Fibroblast of upper back skin (primary cell): Measurements from ENCODE around the gene BBS9.
A peak's percentile ranks its signal among the peaks of the same experiment; 100 is the strongest.

Source experiments
- DNase-seq: peaks from one replicate; pipeline ENCODE4 v3.0.0-alpha.2; 2013

BBS9 gene

DNA sequence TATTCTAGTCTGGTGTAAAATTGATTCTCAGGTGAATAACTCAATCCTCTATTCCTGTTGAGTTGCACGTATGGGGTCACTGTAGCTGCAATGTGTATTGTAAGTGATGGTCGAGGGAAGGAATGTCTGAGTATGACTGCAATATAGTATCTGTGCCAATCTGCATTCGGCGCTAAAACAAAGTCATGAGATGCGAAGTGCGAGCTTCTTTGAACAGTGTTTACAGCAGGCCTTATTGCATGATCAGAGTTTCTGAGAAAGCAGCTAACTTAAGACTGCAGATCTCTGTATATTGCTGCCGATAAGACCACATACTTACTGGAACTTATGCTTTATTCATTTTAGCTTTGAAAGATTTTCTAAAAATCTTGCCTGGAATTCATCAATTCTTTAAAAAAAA lies 434.3 kb downstream of the BBS9 start:
- no peak for DNase-seq

DNA sequence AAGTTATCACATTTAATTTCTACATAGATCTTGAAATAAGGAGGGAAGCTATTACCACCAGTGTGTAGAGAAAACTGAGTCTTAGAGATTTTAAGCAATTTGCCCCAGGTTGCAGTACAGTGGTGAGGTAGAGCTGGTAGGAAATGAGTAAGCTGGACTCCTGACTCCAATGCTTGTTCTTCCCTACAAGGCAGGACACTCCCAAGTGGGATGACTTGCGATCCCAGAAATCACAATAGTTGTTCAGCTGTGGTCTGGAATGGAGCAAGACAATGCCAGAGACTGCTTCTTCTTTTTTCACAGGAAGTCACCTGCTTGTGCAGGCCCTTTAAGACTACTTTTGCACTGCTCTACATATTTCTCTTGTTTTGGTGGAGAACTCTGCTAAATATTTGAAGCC lies 448.8 kb downstream of the BBS9 start:
- peak; percentile 4 for DNase-seq

DNA sequence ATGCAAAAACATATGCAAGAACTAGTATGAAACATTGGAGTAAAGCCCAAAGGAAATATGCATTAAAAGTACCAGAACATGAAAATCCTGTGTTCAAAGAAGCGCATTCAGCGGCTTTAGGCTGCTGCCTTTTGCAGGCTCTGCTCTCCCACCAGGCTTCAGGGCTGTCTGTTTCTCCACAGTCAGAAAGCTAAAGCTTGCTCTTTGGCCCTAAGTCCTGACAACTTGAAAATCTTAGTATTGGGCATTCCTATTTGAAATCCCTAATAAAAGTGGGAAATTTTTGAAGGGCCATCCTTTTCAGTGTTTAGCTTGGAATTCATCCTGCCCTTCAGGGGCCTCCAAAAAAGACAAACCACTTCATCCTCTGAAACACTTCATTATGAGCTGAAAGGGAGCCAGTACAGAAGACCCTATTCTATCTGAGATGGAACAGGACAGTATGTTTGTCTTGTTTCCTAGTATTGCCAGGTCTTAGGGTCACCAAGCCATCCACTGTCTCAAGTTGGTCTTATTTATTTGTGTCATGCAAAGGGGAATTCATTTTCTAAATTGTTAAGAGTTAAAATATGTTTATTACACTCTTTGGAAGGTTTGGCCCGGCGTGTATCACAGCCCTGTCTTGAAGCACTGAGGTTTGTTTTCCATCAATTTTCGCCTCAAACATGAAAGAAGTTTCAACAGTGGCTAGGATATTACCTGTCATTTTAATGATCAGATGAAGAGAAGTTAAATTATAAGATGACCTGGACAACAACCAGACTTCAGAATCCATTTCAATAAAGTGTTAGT lies 449.7 kb downstream of the BBS9 start:
- DNase-seq = no peak

DNA sequence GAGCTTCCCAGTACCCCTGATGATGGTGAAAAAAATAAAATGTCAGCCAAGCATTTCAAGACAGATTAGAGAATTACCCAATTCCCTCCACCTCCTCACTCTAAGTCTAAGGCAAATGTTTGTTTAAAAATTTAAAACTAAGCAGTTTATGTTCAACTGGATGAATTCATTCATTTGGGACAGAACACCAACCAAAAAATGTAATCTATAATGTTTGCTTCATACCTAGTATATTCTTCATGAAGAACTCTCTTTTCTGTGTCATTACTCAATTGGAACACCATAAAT lies 450.3 kb downstream of the BBS9 start:
- no peak for DNase-seq

DNA sequence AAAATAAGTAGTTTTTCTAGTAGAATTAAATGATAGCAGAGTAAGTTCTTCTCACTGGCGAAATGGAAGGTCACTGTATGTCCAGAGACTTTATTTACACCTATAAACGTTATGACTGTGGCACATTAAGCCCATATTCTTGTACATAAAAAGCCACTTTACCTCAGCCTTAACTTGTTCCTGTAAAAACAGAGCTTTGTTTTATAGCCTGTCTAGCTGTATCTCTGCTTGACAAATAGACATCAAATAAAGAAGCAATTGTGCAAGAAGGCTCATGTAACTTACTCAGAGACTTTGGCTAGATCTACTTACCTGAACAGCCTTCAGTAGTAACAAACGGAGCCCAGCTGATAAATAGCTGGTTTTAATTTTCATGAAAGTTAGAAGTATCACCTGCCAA lies 451.9 kb downstream of the BBS9 start:
- DNase-seq = no peak

DNA sequence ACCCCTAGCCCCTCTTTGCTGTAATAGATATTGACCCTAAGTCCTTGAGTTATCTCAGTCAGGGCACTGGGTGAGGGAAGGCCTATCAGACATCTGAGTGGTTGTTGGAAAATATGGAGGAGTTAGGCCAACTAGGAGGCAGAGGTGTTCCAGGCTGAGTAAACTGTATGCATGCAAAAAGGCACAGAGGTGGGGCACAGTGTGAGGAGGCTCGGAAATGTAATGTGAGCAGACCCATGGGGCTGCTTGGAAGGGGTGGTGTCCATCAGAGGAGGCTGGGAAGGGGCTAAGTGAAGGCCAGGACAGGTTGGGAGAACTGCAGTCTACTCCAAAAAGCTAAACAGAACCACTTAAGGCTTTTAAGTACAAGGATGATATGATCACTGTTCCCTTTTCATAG lies 452.7 kb downstream of the BBS9 start:
- DNase-seq = no peak

DNA sequence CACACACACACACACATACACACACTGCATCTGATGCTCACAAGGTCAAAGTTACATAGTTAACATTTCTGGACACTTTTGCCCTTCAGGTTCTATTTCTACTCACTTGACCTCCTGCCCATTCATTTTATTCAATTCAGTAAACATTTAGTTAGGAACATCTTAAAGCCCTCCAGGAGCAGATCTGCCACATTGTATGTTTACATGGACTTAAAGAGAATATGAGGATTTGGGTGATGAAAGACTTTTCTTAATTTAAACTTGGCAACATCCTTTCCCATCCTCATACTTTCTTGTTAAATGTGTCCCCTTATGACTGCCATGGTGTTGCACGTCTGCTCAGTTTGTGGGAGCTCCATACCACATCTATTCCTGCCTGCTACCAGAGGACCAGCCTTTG lies 453.2 kb downstream of the BBS9 start:
- no peak for DNase-seq

DNA sequence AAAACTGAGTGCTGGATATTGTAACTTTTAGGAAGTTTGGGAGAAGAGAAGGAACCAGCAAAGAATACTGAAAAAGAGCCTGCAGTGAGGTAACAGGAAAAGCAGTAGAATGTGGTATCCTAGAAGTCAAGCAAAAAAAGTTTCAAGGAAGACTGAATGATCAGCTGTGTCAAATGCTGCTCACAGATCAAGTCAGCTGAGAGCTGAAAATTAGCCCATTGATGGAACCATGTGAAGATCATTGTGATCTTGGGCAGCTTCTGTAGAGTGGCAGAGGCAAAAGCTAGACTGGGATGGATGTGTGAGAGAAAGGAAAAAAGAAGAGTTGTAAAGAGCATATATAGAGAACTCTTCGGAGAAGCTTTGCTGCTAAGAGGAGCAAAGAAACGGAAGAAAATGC lies 460.5 kb downstream of the BBS9 start:
- no peak for DNase-seq

DNA sequence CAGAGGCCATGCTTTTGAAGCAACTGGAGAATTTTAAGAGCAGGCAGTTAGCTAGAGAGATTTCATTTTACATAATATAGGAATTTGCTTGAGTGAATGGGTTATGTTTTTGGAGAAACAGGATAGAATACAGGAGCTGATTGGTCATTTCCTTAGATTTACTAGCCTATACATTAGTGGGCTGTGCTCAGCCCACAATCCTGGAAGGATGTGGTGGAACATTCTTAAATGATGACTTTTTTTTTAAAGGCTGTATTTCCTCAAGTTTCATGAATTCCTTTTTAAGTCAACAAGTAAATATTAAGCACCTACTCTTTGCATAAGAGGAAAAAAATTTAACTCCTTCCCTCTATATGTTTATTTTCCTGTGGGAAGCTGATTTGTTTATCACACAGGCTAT lies 461.6 kb downstream of the BBS9 start:
- peak; percentile 81 for DNase-seq

DNA sequence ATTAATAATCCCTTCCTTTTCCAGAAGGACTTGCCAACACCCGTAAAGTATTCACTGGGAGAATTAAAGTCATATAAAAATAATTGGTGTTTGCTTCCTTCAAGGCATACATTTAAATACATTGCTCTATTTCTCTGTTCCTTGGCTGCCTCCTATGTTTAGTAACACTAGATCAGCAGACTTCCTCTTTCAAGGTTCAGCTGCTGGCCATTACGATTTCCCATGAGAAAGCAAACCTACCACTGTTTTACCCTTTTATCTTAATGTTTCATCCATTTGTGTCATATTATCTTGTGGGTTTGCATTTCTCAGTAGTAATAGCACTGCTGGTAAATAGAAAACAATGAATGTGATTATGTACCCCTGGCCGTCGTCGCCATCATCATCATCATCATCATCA lies 462.1 kb downstream of the BBS9 start:
- DNase-seq = no peak

DNA sequence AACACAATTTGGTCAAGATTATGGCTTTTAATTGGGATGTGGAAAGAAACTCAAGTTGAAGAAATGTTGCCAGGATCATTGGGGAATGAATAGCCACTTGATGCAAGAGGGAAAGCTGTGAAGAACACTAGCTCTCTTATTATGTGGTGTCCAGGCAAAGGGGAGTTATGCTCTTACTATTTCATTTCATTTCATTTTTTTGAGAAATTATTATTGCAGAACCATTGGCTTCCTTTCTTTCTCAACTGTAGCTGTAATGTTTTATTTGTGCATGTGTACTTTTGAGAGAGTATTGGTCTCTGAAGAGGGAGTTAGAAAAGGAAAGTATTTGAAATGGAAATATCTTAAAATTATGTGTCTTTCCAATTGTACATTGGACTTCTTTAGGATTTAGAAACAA lies 463.4 kb downstream of the BBS9 start:
- no peak for DNase-seq

DNA sequence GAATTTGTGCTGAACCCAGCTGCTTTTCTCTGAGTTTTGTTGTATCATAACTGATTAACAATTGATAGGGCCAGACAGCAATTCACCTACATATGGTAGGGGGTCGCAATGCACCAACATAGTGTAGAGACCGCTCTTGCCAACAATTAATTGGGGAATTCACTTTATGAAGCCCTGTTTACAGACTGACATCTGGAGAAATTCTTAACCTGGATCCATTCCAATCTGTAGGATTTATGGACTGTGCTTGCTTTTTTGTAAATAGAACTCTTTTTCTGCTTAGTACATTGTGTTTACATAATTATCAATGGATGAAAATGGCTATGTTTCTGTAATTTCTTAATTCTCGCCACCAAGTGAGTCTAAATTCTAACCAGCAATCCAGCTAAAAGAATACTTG lies 464.2 kb downstream of the BBS9 start:
- DNase-seq = no peak

DNA sequence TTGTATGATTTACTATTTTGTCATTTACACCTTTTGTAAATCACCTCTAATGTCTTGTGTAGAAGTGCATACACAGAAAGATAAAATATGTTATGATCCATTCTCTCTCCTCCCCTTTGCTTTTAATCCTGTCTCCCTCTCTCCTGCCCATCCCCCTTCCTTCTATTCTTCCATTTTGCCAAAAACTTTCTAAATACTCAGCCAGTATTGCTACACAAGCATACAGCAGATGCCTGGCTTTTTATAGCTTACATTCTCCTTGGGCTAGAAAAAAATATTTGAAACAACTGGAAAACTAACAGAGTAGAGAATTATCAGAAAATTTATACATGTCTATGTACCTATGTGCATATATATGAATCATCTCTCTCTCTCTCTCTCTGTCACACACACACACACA lies 467.3 kb downstream of the BBS9 start:
- DNase-seq = peak; percentile 27

DNA sequence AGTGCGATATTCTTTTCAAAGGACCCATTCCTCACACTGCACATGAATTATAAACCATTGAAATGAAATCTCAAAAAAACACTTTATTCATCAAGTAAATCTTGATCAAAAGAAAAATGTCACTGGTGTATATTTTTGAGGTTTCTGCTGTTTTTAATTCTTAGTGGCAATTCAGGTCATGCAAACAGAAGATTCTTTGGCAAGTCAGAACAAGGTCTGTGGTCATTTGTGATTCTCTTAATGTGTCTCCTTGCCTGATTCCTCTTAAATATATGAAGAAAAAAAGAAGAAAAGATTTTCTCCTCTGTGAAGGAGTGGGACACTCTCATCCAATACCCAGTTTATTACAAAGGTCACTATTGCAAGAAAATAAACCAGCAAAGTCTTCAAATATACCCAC lies 467.8 kb downstream of the BBS9 start:
- no peak for DNase-seq

DNA sequence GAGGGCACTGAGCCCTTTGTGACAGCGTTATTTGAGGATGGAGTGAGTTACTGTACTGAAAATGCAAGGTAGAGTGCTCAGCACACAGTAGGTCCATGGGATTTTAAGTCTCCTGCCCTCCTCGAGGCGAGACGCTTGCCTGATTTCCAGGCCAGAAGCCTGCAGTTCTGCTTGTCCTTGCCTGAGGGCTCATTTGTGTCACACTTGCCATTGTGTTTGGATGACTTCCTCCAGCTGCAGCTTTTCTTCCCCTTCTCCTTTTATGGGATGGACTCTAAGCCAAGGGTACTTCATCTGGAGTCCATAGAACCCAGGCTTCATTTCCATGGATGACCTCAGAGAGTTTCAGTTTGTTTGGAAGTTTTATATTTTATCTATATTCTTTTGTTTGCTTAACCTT lies 471.7 kb downstream of the BBS9 start:
- no peak for DNase-seq

DNA sequence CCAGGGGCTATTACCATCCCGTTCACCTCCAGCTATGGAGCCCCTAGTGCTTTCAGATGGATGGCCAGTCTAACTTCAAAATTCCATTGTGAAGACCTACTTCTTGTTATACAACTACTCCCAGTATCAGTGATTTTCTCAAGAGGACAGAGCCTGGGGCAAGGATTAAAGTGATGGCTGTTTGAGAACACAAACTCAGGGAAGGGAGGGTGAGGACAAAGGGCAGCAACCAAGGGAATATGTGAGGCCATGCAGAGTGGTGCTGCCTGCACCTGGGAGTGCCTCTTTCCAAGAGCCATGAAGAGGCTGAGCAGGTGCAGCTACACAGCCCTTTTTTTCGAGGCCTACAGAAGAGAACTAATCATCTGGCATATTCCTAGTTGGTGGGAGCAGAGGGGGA lies 472.5 kb downstream of the BBS9 start:
- no peak for DNase-seq

DNA sequence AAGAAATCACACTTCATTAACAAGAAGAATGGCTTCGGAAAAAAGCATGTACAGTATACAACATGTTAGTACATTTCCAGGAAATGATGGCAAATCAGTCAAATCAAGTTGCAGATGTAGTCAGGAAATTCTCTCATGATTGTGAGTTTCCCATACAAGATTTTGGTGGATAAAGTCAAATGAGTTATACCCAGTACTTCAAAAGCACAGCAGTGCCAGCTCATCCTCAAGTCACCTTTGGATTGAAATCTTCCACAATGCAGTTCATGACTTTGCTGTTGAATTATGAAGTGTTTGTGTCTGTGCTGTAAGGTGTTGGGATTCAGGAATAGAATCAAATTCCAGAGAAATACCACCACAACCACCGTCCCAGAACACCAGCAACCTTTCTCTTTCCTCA lies 474.7 kb downstream of the BBS9 start:
- peak; percentile 6 for DNase-seq

DNA sequence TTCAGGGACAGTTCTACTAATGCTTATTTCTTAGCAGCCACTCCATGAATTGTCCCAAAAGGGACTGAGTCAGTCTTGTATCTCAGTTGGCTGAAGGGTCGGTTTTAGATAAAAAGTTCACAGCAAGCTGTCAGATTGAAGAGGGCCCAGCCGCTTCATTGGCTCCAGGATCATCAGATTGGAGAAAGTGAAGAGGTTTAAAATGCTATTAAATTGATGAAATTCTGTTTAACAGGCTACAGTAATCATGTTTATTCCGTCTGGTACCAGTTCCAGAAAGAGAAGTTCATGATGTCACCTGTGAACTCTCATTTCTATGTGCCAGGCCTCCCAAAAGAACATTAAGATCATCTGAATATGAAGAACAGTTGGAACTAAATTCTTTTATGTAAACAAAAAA lies 481.6 kb downstream of the BBS9 start:
- no peak for DNase-seq

DNA sequence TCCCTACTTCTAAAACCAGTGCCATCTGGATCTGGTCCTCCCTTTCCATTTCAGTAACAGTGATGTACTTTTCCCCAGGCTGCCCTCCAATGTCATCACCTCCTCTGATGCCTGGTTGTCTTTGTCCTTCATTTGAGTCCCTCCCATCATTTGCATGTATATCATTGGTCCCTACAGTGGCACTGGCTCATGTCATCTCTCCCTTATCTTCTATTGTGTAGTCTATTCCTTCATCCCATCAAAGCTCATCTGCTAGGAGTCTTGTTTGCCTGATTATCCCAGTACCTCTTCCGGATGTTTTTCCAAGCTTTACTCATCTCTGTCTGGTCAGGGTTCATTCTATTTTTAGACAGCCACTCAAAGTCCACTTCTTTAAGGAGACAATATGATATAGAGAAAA lies 483.1 kb downstream of the BBS9 start:
- no peak for DNase-seq

DNA sequence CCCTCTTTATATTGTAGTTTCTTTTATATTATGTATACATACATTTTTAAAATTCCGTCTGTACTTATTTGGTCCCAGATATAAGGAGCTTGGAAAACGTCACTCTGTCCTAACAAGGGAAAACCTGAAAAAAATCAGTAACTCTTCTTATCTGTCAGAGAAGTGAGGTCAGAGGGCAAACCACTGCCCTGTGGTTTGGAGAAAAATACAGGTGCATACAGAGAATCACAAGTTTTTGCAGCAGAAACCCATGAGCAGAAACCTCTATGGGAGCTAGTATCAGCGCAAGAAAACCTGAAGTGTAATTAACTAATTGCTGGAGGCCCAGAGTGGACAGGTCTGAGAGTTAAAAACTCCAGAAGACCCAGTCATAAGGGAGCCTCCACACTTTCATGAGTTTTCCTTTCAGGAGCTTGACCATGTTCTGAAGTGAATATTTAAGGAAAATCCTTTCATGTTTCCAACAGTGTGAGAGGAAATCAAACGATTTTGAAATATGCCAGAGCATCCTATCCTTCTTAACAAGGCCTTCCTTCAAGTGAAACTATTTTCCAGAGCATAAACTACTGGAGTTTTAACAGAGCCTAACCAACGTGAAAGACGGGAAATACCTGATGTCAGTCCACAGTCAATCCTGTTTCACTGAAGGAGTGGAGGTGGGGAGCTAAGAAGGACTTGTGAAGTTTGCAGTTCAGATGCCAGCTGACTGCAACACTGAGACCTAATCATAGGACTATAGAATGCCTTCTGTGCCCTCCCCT lies 485.2 kb downstream of the BBS9 start:
- DNase-seq = no peak

DNA sequence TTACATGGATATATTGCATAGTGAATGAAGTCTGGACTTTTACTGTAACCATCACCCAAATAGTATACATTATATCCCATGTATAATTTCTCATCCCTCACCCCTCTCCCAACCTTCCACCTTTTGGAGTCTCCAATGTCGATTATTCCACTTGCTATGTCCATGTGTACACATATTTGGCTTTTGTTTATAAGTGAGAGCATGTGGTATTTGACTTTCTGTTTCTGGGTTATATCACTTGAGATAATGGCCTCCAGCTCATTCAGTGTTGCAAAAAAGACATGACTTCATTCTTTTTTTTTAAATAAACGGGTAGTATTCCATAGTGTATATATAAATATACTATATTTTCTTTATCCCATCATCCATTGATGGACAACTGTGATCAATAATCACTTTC lies 487.4 kb downstream of the BBS9 start:
- DNase-seq = no peak

DNA sequence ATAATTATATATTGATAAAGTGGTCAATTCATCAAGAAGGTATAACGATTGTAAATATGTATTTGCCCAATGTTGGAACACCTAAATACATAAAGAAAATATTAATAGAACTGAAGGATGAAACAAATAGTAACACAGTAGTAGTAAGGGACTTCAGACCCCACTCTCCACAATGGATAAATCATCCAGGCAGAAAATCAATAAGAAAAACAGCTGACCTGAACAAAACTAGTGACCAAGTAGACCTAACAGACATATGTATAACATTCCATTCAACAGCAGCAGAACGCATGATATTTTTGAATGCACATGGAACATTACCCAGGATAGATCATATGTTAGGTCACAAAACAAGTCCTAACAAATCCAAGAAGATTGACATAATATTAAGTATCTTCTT lies 489.9 kb downstream of the BBS9 start:
- DNase-seq = no peak

DNA sequence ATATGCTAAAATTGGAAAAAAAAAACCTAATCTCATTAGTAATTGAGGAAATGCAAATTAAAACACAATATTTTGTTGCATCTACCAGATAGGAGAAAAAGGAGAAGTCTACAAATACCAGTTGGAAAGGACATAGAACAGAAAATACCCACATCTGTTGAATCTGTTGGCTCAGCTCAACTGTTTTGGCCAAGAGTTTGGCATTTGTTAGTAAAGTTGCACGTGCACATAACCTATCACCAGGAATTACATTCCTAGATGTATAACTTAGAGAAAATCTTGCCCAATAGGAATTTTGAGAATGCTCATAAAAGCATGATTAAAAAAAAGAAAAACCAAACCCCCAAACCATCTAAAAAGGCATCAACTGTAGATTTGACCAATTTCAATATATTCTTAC lies 493.9 kb downstream of the BBS9 start:
- peak; percentile 29 for DNase-seq

DNA sequence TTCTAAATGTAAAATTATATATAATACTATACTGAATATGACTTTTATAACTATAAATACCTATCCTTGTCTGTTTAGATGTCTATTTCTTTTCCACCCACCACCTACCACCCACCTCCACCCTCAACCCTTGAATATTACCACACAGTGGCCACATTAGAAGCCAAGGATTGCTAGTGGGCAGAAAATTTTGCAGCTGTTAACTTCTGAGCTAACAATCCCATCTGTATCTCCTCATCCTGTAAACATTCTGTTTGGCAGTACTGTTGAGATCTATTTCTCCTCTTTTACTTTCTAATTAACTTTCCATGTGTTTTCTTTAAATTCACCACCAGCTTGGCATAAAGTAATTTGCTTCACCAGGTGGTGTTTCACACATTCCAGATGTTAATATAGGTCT lies 494.9 kb downstream of the BBS9 start:
- DNase-seq = no peak

DNA sequence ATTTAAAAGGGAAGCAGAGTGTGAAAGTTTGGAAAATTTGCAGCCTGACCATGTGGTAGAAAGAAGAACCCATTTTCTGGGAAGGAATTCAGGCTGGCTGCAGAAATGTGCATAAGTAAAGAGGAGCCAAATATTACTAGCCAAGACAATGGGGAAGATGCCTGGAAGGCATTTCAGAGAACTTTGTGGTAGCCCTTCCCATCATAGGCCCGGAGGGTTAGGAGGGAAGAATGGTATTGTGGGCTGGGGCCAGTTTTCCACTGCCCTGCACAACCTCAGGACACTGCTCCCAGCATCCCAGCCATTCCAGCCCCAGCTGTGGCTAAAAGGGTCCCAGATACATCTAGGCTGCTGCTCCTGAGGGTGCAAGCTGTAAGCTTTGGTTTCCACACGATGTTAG lies 497.5 kb downstream of the BBS9 start:
- DNase-seq = no peak
